IPS-15b (cell line): Measurements from ENCODE around the gene NUDT16L1.

ENCODE experiments used
- H3K27me3 ChIP-seq: one replicate; pipeline ENCODE4 v1.6.1; 2013; ENCODE audit warnings: low read length; ENCODE audit not compliant: control insufficient read depth, insufficient read depth
- H3K36me3 ChIP-seq: one replicate; pipeline ENCODE4 v1.6.1; 2013; ENCODE audit warnings: low read length; ENCODE audit not compliant: control insufficient read depth, insufficient read depth
- H3K4me1 ChIP-seq: one replicate; pipeline ENCODE4 v1.6.1; 2013; ENCODE audit warnings: mild to moderate bottlenecking, low read length; ENCODE audit not compliant: control insufficient read depth, insufficient read depth
- H3K4me3 ChIP-seq: one replicate; pipeline ENCODE4 v1.5.1; 2013; ENCODE audit warnings: low read depth, low read length
- H3K9ac ChIP-seq: one replicate; pipeline ENCODE4 v1.6.1; 2013; ENCODE audit warnings: low read depth, mild to moderate bottlenecking, low read length
- H3K9me3 ChIP-seq: one replicate; pipeline ENCODE4 v1.6.1; 2013; ENCODE audit warnings: mild to moderate bottlenecking, low read length; ENCODE audit not compliant: control insufficient read depth, insufficient read depth

NUDT16L1 gene

DNA sequence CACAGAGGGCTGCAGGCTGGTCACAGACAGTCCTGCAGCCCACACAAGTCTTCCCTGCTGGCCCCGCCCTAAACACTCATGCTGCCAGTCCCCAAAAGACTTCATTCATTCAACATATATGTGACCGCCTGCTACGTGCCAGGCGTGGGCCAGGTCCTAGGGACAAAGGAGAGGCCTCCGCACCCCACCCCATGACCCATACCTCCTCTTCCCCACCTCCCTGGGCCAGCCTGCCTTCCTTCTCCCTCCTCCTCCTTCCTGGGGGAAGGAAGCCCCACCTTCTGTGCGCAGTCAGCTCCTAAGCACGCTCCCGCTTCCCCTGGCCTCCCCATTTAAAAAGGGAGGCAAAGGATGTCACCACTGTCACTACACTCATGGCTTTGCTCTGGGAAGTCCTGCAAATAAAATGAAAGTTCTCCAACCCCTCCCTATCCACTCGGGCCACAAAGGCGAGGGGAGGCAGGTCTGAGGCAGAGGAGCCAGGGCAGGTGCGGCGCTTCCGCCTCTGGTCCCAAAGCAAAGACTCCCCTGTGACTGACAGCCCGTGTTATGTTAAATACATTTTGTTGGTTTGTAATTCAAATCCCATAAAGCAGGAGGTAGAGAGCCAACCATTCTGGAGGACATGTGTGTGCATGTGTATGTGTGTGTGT is 50.0 kb downstream of the NUDT16L1 start:
- Histone ChIP-seq H3K36me3 (no peaks in the 10 kb centered on the region), H3K9me3 (no peaks in the 10 kb centered on the region), H3K4me3 (peak overlapping the region; percentile 32), H3K4me1 (peaks cover 6% of the 10 kb centered on the region), H3K27me3 (no peaks in the 10 kb centered on the region), H3K9ac (peak overlapping the region; percentile 54)

DNA sequence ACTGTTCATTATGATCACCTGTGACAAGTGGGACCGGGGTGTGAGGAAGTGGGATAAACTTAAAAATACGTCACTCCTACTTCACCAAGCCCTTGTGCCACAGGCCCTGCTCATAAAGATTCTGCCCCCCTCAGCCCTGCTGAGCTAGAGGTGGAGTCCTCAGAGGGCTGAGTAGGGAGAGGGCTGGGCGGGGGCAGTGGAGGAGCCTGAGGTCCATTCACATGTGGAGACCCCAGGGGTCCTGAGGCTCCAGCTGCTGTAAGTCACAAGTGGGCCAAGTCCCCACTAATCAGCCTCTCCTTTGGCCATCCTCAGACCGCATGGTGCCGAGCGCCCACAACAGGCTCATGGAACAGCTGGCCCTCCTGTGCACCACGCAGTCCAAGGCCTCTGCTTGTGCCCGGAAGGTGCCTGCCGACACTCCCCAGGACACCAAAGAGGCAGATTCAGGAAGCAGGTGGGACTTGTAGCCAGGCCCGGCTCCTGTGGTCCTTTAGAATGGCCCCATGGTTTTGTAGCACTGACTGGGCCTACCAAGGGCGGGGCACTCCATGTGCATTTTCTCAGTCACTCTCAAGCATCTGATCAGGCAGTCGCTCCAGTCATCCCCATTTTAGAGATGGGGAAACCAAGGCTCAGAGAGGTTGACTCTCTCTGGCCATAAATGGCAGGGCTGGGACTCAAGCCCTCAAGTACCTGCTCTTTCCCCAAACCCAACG is 51.4 kb downstream of the NUDT16L1 start:
- H3K4me3 ChIP-seq = no peak overlapping the region

DNA sequence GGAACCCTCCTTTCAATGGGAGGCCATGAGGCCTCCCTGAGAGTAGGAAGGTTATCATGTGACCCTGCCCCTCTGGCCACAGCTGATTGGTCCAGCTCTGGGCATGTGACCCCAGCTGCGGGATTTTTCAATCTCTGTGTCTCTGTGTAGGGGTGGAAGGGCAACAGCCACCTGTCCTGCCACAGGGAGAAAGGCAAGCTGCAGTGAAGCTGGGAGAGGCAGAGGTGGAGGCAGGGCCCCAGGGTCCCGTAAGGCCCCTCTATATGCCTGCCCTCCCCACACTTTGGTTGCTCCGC is 51.9 kb downstream of the NUDT16L1 start:
- H3K4me3 ChIP-seq = no peak overlapping the region
- H3K9ac ChIP-seq = no peak overlapping the region
- H3K36me3 ChIP-seq = no peaks in the 10 kb centered on the region
- peaks cover 6% of the 10 kb centered on the region for H3K4me1 ChIP-seq
- H3K27me3 ChIP-seq = no peaks in the 10 kb centered on the region
- no peaks in the 10 kb centered on the region for H3K9me3 ChIP-seq

More for the DNA sequence above, 51.4 kb downstream of the NUDT16L1 start:
- H3K9ac ChIP-seq = no peak overlapping the region
- no peaks in the 10 kb centered on the region for H3K27me3 ChIP-seq
- H3K4me1 ChIP-seq = peaks cover 6% of the 10 kb centered on the region
- no peaks in the 10 kb centered on the region for H3K36me3 ChIP-seq
- no peaks in the 10 kb centered on the region for H3K9me3 ChIP-seq
